ENCODE data around the gene NLGN1. TPM values are rescaled to one million over a fixed set of nuclear protein-coding genes. Genes with fewer than 3 reads are reported as not detected.

NLGN1 gene
- polyA plus RNA-seq, 1 donor from 2014 or later = 2.7 TPM

DNA sequence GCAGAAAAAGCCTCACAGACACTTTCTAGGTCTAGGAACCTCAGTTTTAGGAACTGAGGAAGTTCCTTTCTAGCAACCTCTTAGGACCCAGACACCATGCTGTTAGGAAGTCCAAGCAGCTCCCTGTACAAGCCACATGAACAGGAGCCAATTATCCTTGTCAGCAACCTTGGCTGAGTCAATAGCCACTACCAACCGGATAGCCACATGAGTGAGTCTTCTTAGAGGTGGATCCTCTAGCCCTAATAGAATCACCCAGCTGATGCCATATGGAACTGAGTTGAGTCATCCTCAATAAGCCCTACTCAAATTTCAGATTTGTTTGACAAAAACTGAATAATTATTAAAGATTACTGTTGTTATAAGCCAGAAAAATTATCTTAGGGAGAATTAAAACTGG lies 256.2 kb downstream of the NLGN1 start:
- no peak overlapping the region for H3K4me2 ChIP-seq (ENCODE audit: low read length)
- no peaks in the 10 kb centered on the region for H3K36me3 ChIP-seq (ENCODE audit: insufficient read depth, low read length)
- no peaks in the 10 kb centered on the region for H3K9me2 ChIP-seq (ENCODE audit: insufficient read depth, low read length)
- H3K4me3 ChIP-seq (ENCODE audit: low read length) = no peak overlapping the region
- no peak overlapping the region for H3K27ac ChIP-seq (ENCODE audit: low read length)
- H3K9me3 ChIP-seq (ENCODE audit: low read length) = no peaks in the 10 kb centered on the region
- no peaks in the 10 kb centered on the region for H4K20me1 ChIP-seq (ENCODE audit: insufficient read depth)
- H3F3A ChIP-seq (ENCODE audit: insufficient read depth, low read length, poor library complexity, severe bottlenecking) = no peaks in the 10 kb centered on the region
- no peak for TF ChIP-seq RAD21 (conservative IDR thresholded peaks at IDR 0.05)
- TF ChIP-seq POLR2AphosphoS5 (IDR thresholded peaks at IDR 0.05) = no peak
- TF ChIP-seq SMC3 (conservative IDR thresholded peaks at IDR 0.05; ENCODE audit: poor library complexity) = no peak
- TF ChIP-seq TAF1 (IDR thresholded peaks at IDR 0.05; ENCODE audit: low read depth) = no peak
- no peak for TF ChIP-seq MXI1 (conservative IDR thresholded peaks at IDR 0.05; ENCODE audit: poor library complexity, severe bottlenecking)
- TF ChIP-seq EZH2 (IDR thresholded peaks at IDR 0.05; ENCODE audit: borderline replicate concordance, insufficient read depth, low read length, poor library complexity, severe bottlenecking) = no peak
- TF ChIP-seq, protein P1, sequence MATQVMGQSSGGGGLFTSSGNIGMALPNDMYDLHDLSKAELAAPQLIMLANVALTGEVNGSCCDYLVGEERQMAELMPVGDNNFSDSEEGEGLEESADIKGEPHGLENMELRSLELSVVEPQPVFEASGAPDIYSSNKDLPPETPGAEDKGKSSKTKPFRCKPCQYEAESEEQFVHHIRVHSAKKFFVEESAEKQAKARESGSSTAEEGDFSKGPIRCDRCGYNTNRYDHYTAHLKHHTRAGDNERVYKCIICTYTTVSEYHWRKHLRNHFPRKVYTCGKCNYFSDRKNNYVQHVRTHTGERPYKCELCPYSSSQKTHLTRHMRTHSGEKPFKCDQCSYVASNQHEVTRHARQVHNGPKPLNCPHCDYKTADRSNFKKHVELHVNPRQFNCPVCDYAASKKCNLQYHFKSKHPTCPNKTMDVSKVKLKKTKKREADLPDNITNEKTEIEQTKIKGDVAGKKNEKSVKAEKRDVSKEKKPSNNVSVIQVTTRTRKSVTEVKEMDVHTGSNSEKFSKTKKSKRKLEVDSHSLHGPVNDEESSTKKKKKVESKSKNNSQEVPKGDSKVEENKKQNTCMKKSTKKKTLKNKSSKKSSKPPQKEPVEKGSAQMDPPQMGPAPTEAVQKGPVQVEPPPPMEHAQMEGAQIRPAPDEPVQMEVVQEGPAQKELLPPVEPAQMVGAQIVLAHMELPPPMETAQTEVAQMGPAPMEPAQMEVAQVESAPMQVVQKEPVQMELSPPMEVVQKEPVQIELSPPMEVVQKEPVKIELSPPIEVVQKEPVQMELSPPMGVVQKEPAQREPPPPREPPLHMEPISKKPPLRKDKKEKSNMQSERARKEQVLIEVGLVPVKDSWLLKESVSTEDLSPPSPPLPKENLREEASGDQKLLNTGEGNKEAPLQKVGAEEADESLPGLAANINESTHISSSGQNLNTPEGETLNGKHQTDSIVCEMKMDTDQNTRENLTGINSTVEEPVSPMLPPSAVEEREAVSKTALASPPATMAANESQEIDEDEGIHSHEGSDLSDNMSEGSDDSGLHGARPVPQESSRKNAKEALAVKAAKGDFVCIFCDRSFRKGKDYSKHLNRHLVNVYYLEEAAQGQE (IDR thresholded peaks at IDR 0.05; ENCODE audit: borderline replicate concordance) = no peak
- no peak for TF ChIP-seq EP300 (conservative IDR thresholded peaks at IDR 0.05; ENCODE audit: poor library complexity, severe bottlenecking)
- TF ChIP-seq, protein P2, sequence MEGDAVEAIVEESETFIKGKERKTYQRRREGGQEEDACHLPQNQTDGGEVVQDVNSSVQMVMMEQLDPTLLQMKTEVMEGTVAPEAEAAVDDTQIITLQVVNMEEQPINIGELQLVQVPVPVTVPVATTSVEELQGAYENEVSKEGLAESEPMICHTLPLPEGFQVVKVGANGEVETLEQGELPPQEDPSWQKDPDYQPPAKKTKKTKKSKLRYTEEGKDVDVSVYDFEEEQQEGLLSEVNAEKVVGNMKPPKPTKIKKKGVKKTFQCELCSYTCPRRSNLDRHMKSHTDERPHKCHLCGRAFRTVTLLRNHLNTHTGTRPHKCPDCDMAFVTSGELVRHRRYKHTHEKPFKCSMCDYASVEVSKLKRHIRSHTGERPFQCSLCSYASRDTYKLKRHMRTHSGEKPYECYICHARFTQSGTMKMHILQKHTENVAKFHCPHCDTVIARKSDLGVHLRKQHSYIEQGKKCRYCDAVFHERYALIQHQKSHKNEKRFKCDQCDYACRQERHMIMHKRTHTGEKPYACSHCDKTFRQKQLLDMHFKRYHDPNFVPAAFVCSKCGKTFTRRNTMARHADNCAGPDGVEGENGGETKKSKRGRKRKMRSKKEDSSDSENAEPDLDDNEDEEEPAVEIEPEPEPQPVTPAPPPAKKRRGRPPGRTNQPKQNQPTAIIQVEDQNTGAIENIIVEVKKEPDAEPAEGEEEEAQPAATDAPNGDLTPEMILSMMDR (IDR thresholded peaks at IDR 0.05; ENCODE audit: poor library complexity, severe bottlenecking) = no peak
- no peaks in the 10 kb centered on the region for H3K79me2 ChIP-seq (replicated peaks; ENCODE audit: insufficient read depth, low read length)
- H2AFZ ChIP-seq (ENCODE audit: low read depth, low read length) = no peak overlapping the region
- no peak overlapping the region for H3K9ac ChIP-seq (ENCODE audit: low read length)
- no peaks in the 10 kb centered on the region for H3K27me3 ChIP-seq (ENCODE audit: insufficient read depth, low read depth, low read length)

DNA sequence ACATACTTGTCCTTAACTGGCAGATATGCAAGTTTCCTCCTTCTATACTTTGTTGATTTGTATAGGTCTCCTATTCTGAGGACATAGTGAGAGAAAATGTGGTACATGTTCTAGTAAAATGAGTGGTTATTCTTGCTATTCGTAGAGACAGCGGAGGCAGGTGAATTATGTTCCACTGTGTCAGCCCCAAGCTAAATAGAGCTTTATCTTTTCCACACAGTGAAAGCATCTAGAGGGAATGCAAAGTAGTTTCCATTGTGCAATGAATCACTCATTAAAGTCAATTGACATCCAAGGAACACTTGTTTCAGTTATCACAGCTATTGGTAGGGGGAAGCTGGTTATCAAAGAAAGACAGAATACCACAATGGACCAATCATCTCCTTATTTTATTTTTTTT lies 262.4 kb downstream of the NLGN1 start:
- Histone ChIP-seq H3K9me2 (ENCODE audit: insufficient read depth, low read length) (no peaks in the 10 kb centered on the region), H2AFZ (ENCODE audit: low read depth, low read length) (no peak overlapping the region), H3K4me3 (ENCODE audit: low read length) (no peak overlapping the region), H3K4me2 (ENCODE audit: low read length) (no peak overlapping the region), H3K79me2 (replicated peaks; ENCODE audit: insufficient read depth, low read length) (no peaks in the 10 kb centered on the region), H3K27me3 (ENCODE audit: insufficient read depth, low read depth, low read length) (no peaks in the 10 kb centered on the region), H3F3A (ENCODE audit: insufficient read depth, low read length, poor library complexity, severe bottlenecking) (no peaks in the 10 kb centered on the region), H3K36me3 (ENCODE audit: insufficient read depth, low read length) (no peaks in the 10 kb centered on the region), H3K27ac (ENCODE audit: low read length) (no peak overlapping the region), H4K20me1 (ENCODE audit: insufficient read depth) (no peaks in the 10 kb centered on the region), H3K9me3 (ENCODE audit: low read length) (no peaks in the 10 kb centered on the region), H3K9ac (ENCODE audit: low read length) (no peak overlapping the region)
- TF ChIP-seq MXI1 (conservative IDR thresholded peaks at IDR 0.05; ENCODE audit: poor library complexity, severe bottlenecking) = no peak
- no peak for TF ChIP-seq TAF1 (IDR thresholded peaks at IDR 0.05; ENCODE audit: low read depth)
- TF ChIP-seq, protein P1 (IDR thresholded peaks at IDR 0.05; ENCODE audit: borderline replicate concordance) = no peak
- TF ChIP-seq EZH2 (IDR thresholded peaks at IDR 0.05; ENCODE audit: borderline replicate concordance, insufficient read depth, low read length, poor library complexity, severe bottlenecking) = no peak
- TF ChIP-seq RAD21 (conservative IDR thresholded peaks at IDR 0.05) = no peak
- TF ChIP-seq POLR2AphosphoS5 (IDR thresholded peaks at IDR 0.05) = no peak

Measured in neural cell (in vitro differentiated cells).